GM12878 (cell line): ENCODE measurements around the gene CNIH1. TPM values are rescaled to one million over a fixed set of nuclear protein-coding genes. Genes with fewer than 3 reads are reported as not detected.

Experiments used
- ATAC-seq: fragments of 200-7000 bp; cut with Tn5 transposase; 3 replicates; pipeline ENCODE4 v1.9.1; 2020; ENCODE audit warnings: mild to moderate bottlenecking, moderate library complexity
- BruUV-seq: library from RNA; stranded (reverse); fragments of 400-500 nt; replicated peaks from 2 replicates; lab custom pipeline; 2021; lab: Mats Ljungman, UMichigan
- CTCF ChIA-PET: fragments of 300-600 bp; sonication (Branson Sonifier 250); formaldehyde crosslinking; extraction: SDS; loops from one replicate; lab custom pipeline; 2021; ENCODE audit warnings: inconsistent platforms; lab: Yijun Ruan, JAX
- POLR2A ChIA-PET: fragments of 350-600 bp; formaldehyde crosslinking; extraction: SDS; loops from one replicate; lab custom pipeline; 2021; ENCODE audit warnings: inconsistent platforms; lab: Charles Lee
- RAD21 ChIA-PET: fragments of 300-600 bp; sonication (Branson Sonifier 250); formaldehyde crosslinking; loops from one replicate; lab custom pipeline; 2023; ENCODE audit warnings: antibody characterized with exemption; ENCODE audit not compliant: unreplicated experiment; lab: Charles Lee
- SMC1A ChIA-PET: fragments of 300-600 bp; sonication (Branson Sonifier 250); formaldehyde crosslinking; loops from one replicate; lab custom pipeline; 2023; ENCODE audit not compliant: unreplicated experiment, uncharacterized antibody; lab: Charles Lee
- DNase-seq: peaks from one replicate; pipeline ENCODE4 v3.0.0-alpha.2; 2011; ENCODE audit warnings: low read depth, low spot score
- FAIRE-seq: peaks from 3 replicates; lab custom pipeline; 2011; peaks lifted over from hg19 to GRCh38; lab: Jason Lieb, UNC
- H2AFZ ChIP-seq: 2 replicates; pipeline ENCODE4 v1.6.0; 2011; ENCODE audit warnings: low read depth, low read length, control low read depth; ENCODE audit not compliant: control insufficient read depth
- H3K27ac ChIP-seq: 2 replicates; pipeline ENCODE4 v1.5.1; 2011; ENCODE audit warnings: control low read depth; ENCODE audit not compliant: control insufficient read depth, insufficient read depth
- H3K27me3 ChIP-seq, 2 experiments: replicated peaks in 1 of 2; 2 replicates each; pipeline versions ENCODE4 v1.6.0 to v1.6.1; 2011; ENCODE audit warnings: low read length in 1 of 2; ENCODE audit not compliant: control insufficient read depth in 2 of 2, insufficient read depth in 2 of 2
- H3K36me3 ChIP-seq, 2 experiments: 2 replicates each; pipeline ENCODE4 v1.5.1; 2011; ENCODE audit warnings: low read length in 1 of 2; ENCODE audit not compliant: control insufficient read depth in 2 of 2, insufficient read depth in 2 of 2
- H3K4me1 ChIP-seq: 2 replicates; pipeline ENCODE4 v1.6.1; 2011; ENCODE audit warnings: mild to moderate bottlenecking, low read length, moderate library complexity, mixed read lengths; ENCODE audit not compliant: control insufficient read depth, insufficient read depth
- H3K4me2 ChIP-seq: 2 replicates; pipeline ENCODE4 v1.6.0; 2011; ENCODE audit warnings: control low read depth; ENCODE audit not compliant: control insufficient read depth, insufficient read depth
- H3K4me3 ChIP-seq: fragments of 200-600 bp; sonication (generic); 2 replicates; pipeline ENCODE4 v1.5.1; 2016
- H3K79me2 ChIP-seq: 2 replicates; pipeline ENCODE4 v1.6.0; 2011; ENCODE audit warnings: low read length; ENCODE audit not compliant: control insufficient read depth, insufficient read depth
- H3K9ac ChIP-seq: 2 replicates; pipeline ENCODE4 v1.8.0; 2011; ENCODE audit warnings: low read length, control low read depth, mixed read lengths; ENCODE audit not compliant: control insufficient read depth, insufficient read depth
- H3K9me3 ChIP-seq: replicated peaks from 3 replicates; pipeline ENCODE4 v1.5.1; 2011; ENCODE audit warnings: mild to moderate bottlenecking, low read length; ENCODE audit not compliant: control insufficient read depth, insufficient read depth
- H4K20me1 ChIP-seq: 2 replicates; pipeline ENCODE4 v1.6.0; 2011; ENCODE audit not compliant: control insufficient read depth, insufficient read depth
- CBX3 ChIP-seq: fragments of 200-600 bp; sonication (generic); IDR thresholded peaks from 2 replicates; pipeline ENCODE4 v1.6.1; 2016; ENCODE audit warnings: low read depth, borderline replicate concordance
- ETV6 ChIP-seq, 2 experiments: fragments of 450-650 bp in 1 of 2; IDR thresholded peaks in 1 of 2; conservative IDR thresholded peaks in 1 of 2; 2 replicates each; pipeline ENCODE4 v1.6.1; 2014; ENCODE audit warnings: antibody characterized with exemption in 1 of 2, borderline replicate concordance in 1 of 2, low read depth in 1 of 2, mild to moderate bottlenecking in 1 of 2, moderate library complexity in 1 of 2
- HDAC2 ChIP-seq: fragments of 200-600 bp; sonication (generic); IDR thresholded peaks from 2 replicates; pipeline ENCODE4 v1.6.1; 2017
- IRF4 ChIP-seq: IDR thresholded peaks from 2 replicates; pipeline ENCODE4 v1.6.1; 2011; ENCODE audit warnings: low read depth, low read length
- SMAD5 ChIP-seq: IDR thresholded peaks from 2 replicates; pipeline ENCODE4 v1.6.1; 2016; ENCODE audit warnings: antibody characterized with exemption, low read depth
- TCF3 ChIP-seq: IDR thresholded peaks from 2 replicates; pipeline ENCODE4 v1.6.1; 2012; ENCODE audit warnings: low read depth, mild to moderate bottlenecking, low read length, borderline replicate concordance; ENCODE audit not compliant: insufficient read depth
- YY1 ChIP-seq: IDR thresholded peaks from 2 replicates; pipeline ENCODE4 v1.6.1; 2011; ENCODE audit warnings: low read depth, mild to moderate bottlenecking, low read length
- WGBS: methylation state at CpG from one replicate; pipeline ENCODE4 v1.1.6; 2016; ENCODE audit warnings: low lambda C conversion rate; ENCODE audit not compliant: insufficient replicate concordance, insufficient coverage; ENCODE audit errors: missing lambda C conversion rate; 5-methylcytosine and 5-hydroxymethylcytosine counted together
- in situ Hi-C: fragments of 300-500 bp; cut with MboI; formaldehyde crosslinking; loops from 9 replicates; pipeline ENCODE4 v1.14.3; 2018; ENCODE audit warnings: mixed read lengths
- intact Hi-C: fragments of 100-400 bp; cut with micrococcal nuclease; formaldehyde crosslinking; loops from one replicate; pipeline ENCODE4 v1.14.2; 2022; ENCODE audit not compliant: unreplicated experiment
- polyA plus RNA-seq, 11 experiments: library from polyadenylated mRNA; depleted of rRNA in 4 of 11; unstranded in 6 of 11; stranded (reverse) in 5 of 11; fragments of >200 nt; fragmentation: Nextera tagmentation in 4 of 11; fragmentation: Illumina TruSeq in 1 of 11; extraction: Ambion mirVana in 4 of 11; extraction: Trizol in 1 of 11; gene quantifications; 1 replicate in 1 of 11; 2 replicates in 10 of 11; pipeline versions ENCODE4 v1.2.1 to v1.2.3, GENCODE V29; 2011 to 2016; ENCODE audit warnings: inconsistent platforms in 2 of 11, missing spikeins in 2 of 11, low read depth in 1 of 11
- total RNA-seq, 4 experiments: library from RNA; depleted of rRNA in 3 of 4; stranded (reverse); fragments of >200 nt in 3 of 4; fragmentation: Illumina TruSeq in 1 of 4; extraction: Trizol in 1 of 4; gene quantifications; 2 replicates each; pipeline versions ENCODE4 v1.2.1 to v1.2.3, GENCODE V29; 2013 to 2021
- TF ChIP-seq, protein P1 (sequence below): fragments of 450-650 bp; IDR thresholded peaks from 2 replicates; pipeline ENCODE4 v1.6.1; 2017; ENCODE audit warnings: mild to moderate bottlenecking, low read depth, inconsistent platforms; ENCODE audit not compliant: poor library complexity, severe bottlenecking
- TF ChIP-seq, protein P2 (sequence below): IDR thresholded peaks from 2 replicates; pipeline ENCODE4 v1.6.1; 2011; ENCODE audit warnings: borderline replicate concordance, low read depth, mild to moderate bottlenecking, moderate library complexity, mixed read lengths, low read length; ENCODE audit not compliant: insufficient read depth; ENCODE audit errors: extremely low read length
- TF ChIP-seq, protein P3 (sequence below): IDR thresholded peaks from 2 replicates; pipeline ENCODE4 v1.6.1; 2012; ENCODE audit warnings: low read depth, low read length, improper control_type of control experiment

Gene CNIH1
- total and polyA plus RNA-seq, 10 of the 15 experiments (the other 5 are each of a cell fraction or from before 2014, with no cell fraction given) = 48.9 to 274 (median 110) TPM

DNA sequence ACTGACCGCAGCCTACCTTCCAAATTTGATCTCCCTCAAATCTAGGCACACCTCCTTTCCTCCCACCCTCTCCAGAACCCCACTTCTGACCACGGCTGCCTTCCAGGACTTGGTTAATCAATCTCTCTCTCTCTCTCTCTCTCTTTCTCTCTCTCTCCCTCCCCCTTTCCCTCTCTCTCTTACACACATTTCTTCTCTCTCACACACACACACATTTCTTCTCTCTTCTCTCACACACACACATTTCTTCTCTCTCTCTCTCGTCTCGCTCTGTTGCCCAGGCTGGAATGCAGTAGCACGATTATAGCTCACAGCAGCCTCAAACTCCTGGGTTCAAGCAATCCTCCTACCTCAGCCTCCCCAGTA, 48.1 kb upstream of the CNIH1 start (continued):
- TF ChIP-seq, protein P1, sequence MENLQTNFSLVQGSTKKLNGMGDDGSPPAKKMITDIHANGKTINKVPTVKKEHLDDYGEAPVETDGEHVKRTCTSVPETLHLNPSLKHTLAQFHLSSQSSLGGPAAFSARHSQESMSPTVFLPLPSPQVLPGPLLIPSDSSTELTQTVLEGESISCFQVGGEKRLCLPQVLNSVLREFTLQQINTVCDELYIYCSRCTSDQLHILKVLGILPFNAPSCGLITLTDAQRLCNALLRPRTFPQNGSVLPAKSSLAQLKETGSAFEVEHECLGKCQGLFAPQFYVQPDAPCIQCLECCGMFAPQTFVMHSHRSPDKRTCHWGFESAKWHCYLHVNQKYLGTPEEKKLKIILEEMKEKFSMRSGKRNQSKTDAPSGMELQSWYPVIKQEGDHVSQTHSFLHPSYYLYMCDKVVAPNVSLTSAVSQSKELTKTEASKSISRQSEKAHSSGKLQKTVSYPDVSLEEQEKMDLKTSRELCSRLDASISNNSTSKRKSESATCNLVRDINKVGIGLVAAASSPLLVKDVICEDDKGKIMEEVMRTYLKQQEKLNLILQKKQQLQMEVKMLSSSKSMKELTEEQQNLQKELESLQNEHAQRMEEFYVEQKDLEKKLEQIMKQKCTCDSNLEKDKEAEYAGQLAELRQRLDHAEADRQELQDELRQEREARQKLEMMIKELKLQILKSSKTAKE = no peak

DNA sequence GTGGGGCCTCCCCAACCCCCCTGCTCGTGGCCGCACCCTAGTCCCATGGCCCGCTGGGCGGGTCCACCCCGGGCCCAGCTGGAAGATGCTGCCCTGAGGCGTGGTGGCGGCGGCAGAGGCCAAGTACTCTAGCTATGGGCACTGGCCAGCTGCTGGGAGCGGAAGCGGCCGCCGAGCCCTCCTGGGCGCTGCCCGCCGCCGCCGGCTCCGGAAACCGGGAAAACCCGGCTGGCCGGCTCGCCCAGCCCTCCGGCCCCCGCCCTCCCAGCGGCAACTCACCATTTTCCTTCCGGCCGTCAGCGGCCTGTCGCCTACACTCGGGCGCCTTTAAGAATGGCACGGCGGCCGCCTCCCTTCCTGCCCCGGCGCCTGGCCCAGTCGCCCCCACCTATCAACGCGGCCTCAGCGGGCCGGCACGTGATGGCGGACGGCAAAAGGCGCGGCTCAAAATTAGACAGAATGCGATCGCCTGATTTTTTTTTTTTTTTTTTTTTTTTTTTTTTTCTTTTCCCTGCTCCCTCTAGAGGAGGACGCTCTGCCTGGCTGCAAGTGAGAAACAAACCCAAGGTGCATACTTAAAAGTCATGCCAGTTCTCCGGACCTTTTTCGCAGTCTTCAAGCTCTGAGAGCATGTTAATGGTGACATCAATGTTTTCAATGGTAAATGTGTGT, 47.6 kb upstream of the CNIH1 start, which contains the start of gene GMFB:
Gene GMFB (minus strand): TSS at position 335 of the 672 bp plus-strand sequence. CDS start 53 bp downstream, at position 282.
- under 1% methylated on average over 51 of the region's 51 CpGs for WGBS
- H3K4me1 ChIP-seq = no peaks in the 10 kb centered on the region; the same call in 1 of the 2 replicates
- FAIRE-seq = no peak
- TF ChIP-seq IRF4 (no peak), ETV6 (conservative IDR thresholded peaks at IDR 0.05 in 1 of 2, IDR thresholded peaks at IDR 0.05 in 1 of 2; ENCODE audit: borderline replicate concordance in 1 of 2, low read depth in 1 of 2) (0 out of 4 replicates have a peak, but pooled peaks of 1 of the 2 experiments have one; percentile 35), YY1 (peak; percentile 86), TCF3 (0 out of 2 replicates have a peak, but pooled peaks have one; percentile 12), HDAC2 (no peak), SMAD5 (no peak), CBX3 (no peak)
- TF ChIP-seq, protein P2, sequence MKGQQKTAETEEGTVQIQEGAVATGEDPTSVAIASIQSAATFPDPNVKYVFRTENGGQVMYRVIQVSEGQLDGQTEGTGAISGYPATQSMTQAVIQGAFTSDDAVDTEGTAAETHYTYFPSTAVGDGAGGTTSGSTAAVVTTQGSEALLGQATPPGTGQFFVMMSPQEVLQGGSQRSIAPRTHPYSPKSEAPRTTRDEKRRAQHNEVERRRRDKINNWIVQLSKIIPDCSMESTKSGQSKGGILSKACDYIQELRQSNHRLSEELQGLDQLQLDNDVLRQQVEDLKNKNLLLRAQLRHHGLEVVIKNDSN = peak; percentile 90
- TF ChIP-seq, protein P3, sequence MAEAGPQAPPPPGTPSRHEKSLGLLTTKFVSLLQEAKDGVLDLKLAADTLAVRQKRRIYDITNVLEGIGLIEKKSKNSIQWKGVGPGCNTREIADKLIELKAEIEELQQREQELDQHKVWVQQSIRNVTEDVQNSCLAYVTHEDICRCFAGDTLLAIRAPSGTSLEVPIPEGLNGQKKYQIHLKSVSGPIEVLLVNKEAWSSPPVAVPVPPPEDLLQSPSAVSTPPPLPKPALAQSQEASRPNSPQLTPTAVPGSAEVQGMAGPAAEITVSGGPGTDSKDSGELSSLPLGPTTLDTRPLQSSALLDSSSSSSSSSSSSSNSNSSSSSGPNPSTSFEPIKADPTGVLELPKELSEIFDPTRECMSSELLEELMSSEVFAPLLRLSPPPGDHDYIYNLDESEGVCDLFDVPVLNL = no peak

More for the DNA sequence above, 47.6 kb upstream of the CNIH1 start, which contains the start of gene GMFB:
- peak within 1 kb of the TSS; percentile 90 for H3K27ac ChIP-seq
- peak within 1 kb of the TSS; percentile 92 for H3K4me3 ChIP-seq
- H3K9me3 ChIP-seq = no peaks in the 10 kb centered on the region
- ChIA-PET POLR2A (interaction anchor here (0.6 to 2.5 kb wide), 5 partner anchors 9 to 42 kb away, joined by 4 to 19 read pairs (median 4); partner anchors contain the start of gene CGRRF1), SMC1A (interaction anchor here (0.8 to 2.7 kb wide), 7 partner anchors 20 to 90 kb away, joined by 3 to 7 read pairs (median 4); no protein-coding TSS in a partner anchor), CTCF (interaction anchor here (0.7 to 5.2 kb wide), 6 partner anchors 20 to 75 kb away, joined by 3 to 22 read pairs (median 4); partner anchors contain the start of gene CGRRF1), RAD21 (interaction anchor here (0.7 to 3.7 kb wide), 9 partner anchors 8 to 986 kb away, joined by 3 to 16 read pairs (median 3); partner anchors contain the start of genes CDKN3 and CGRRF1)
- in situ Hi-C loops = no loop called here
- peak within 1 kb of the TSS; percentile 87 for H3K9ac ChIP-seq
- intact Hi-C loops = loop anchor here (2.0 to 5.0 kb wide), 3 partner anchors 20 to 91 kb away; partner anchors contain the start of genes CDKN3, CGRRF1 and CNIH1
- peak within 1 kb of the TSS; percentile 100 for H2AFZ ChIP-seq
- no peaks in the 10 kb centered on the region for H3K36me3 ChIP-seq
- H3K79me2 ChIP-seq = peaks cover 51% of the 10 kb centered on the region
- no peaks in the 10 kb centered on the region for H4K20me1 ChIP-seq
- no peaks in the 10 kb centered on the region for H3K27me3 ChIP-seq
- DNase-seq = peak; percentile 52
- BruUV-seq = no TSS peak
- peak; percentile 97 for ATAC-seq
- H3K4me2 ChIP-seq = peak within 1 kb of the TSS; percentile 92
